Fibroblast of villous mesenchyme (primary cell): ENCODE measurements around the gene WWC1. TPM values are rescaled to one million over a fixed set of nuclear protein-coding genes. Genes with fewer than 3 reads are reported as not detected.

Experiments
- DNase-seq: peaks from one replicate; pipeline ENCODE4 v3.0.0-alpha.2; 2010; ENCODE audit warnings: low read depth
- H3K4me3 ChIP-seq: 2 replicates; pipeline ENCODE4 v1.5.1; 2011; ENCODE audit warnings: low read depth, mild to moderate bottlenecking, low read length
- CTCF ChIP-seq: IDR thresholded peaks from 2 replicates; pipeline ENCODE4 v1.5.1; 2012; ENCODE audit warnings: low read depth, mild to moderate bottlenecking, low read length; ENCODE audit not compliant: insufficient read depth
- total RNA-seq: library from RNA; depleted of rRNA; stranded (reverse); fragments of >200 nt; gene quantifications from 2 replicates; pipeline ENCODE4 v1.2.3, GENCODE V29; 2012

Gene WWC1
- total RNA-seq, 1 donor = 2.2 TPM

GRCh38 chr5:168486136-168486879 is 194.9 kb downstream of the WWC1 start, which contains the start of gene RARS1:
Gene RARS1 (plus strand): TSS chr5:168486471. CDS start chr5:168486499, 28 bp downstream.
- peak; percentile 94 for DNase-seq
- H3K4me3 ChIP-seq = peak within 1 kb of the TSS; percentile 100
- peak; percentile 99 for TF ChIP-seq CTCF

GRCh38 chr5:168489059-168489458 is 197.6 kb downstream of the WWC1 start:
- no peak for DNase-seq
- no peak for TF ChIP-seq CTCF

GRCh38 chr5:168494057-168494555 is 202.7 kb downstream of the WWC1 start:
- TF ChIP-seq CTCF = no peak
- H3K4me3 ChIP-seq = no peak overlapping the region
- no peak for DNase-seq

More at GRCh38 chr5:168489059-168489458, 197.6 kb downstream of the WWC1 start:
- no peak overlapping the region for H3K4me3 ChIP-seq

- no peak for DNase-seq
- TF ChIP-seq CTCF = no peak
- H3K4me3 ChIP-seq = no peak overlapping the region
Observed at GRCh38 chr5:168502563-168503237, 211.3 kb downstream of the WWC1 start.

- H3K4me3 ChIP-seq = no peak overlapping the region
- no peak for DNase-seq
- TF ChIP-seq CTCF = no peak
Observed at GRCh38 chr5:168513861-168514428, 222.5 kb downstream of the WWC1 start.

Other genes starting within 250 kb of the WWC1 start
- 180 and 248 TPM in 2 replicates for gene RARS1, start 194.8 kb downstream of the WWC1 start, total RNA-seq
- gene FBLL1, start 237.7 kb downstream of the WWC1 start, total RNA-seq = 0.32 and 0.43 TPM in 2 replicates